C4-2B (cell line): ENCODE measurements around the gene KRT23.

ENCODE experiments used
- H3K27ac ChIP-seq: fragments of 450-650 bp; 2 replicates; pipeline ENCODE4 v1.5.1; 2017
- ZFX ChIP-seq: fragments of 450-650 bp; IDR thresholded peaks from 2 replicates; pipeline ENCODE4 v1.6.1; 2017
- TF ChIP-seq, protein P1 (sequence below): fragments of 450-650 bp; conservative IDR thresholded peaks from 2 replicates; pipeline ENCODE4 v1.5.1; 2017; ENCODE audit warnings: mild to moderate bottlenecking

The KRT23 gene

GRCh38 chr17:40958086-40958953 is 20.9 kb upstream of the KRT23 start:
- peak overlapping the region; percentile 57 for H3K27ac ChIP-seq
- TF ChIP-seq, protein P1, sequence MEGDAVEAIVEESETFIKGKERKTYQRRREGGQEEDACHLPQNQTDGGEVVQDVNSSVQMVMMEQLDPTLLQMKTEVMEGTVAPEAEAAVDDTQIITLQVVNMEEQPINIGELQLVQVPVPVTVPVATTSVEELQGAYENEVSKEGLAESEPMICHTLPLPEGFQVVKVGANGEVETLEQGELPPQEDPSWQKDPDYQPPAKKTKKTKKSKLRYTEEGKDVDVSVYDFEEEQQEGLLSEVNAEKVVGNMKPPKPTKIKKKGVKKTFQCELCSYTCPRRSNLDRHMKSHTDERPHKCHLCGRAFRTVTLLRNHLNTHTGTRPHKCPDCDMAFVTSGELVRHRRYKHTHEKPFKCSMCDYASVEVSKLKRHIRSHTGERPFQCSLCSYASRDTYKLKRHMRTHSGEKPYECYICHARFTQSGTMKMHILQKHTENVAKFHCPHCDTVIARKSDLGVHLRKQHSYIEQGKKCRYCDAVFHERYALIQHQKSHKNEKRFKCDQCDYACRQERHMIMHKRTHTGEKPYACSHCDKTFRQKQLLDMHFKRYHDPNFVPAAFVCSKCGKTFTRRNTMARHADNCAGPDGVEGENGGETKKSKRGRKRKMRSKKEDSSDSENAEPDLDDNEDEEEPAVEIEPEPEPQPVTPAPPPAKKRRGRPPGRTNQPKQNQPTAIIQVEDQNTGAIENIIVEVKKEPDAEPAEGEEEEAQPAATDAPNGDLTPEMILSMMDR, result no peak
- no peak for TF ChIP-seq ZFX

- TF ChIP-seq, protein P1, result no peak
- TF ChIP-seq ZFX, result no peak
- no peak overlapping the region for H3K27ac ChIP-seq
These were observed 19.2 kb upstream of the KRT23 start for GRCh38 chr17:40956401-40957254.

- no peak overlapping the region for H3K27ac ChIP-seq
- no peak for TF ChIP-seq ZFX
- TF ChIP-seq, protein P1, result no peak
These were observed 16.4 kb upstream of the KRT23 start for GRCh38 chr17:40953881-40954280.

- H3K27ac ChIP-seq, result no peak overlapping the region
- TF ChIP-seq ZFX, result no peak
- TF ChIP-seq, protein P1, result no peak
These were observed 15.2 kb upstream of the KRT23 start for GRCh38 chr17:40952661-40953060.

DNA sequence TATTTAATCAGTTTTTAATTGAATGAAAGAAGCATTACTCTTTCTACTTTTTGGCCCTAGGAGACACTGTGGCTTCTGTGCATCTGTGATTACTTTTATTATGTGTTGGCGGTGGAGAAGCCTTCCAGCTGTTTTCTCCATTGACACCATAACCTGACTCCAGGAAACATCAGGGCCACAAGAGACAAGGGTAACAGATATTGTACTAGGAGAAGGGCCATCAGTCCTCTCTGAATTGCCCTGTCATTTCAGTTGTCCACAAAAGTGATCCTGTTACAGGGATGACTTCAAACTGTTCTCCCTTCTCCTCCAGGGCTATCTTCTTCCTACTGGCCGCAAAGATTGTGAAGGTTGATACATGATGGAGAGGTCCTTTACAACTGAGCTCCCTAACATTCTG is 14.7 kb upstream of the KRT23 start:
- TF ChIP-seq, protein P1, result no peak
- TF ChIP-seq ZFX, result no peak
- no peak overlapping the region for H3K27ac ChIP-seq

- no peak overlapping the region for H3K27ac ChIP-seq
- TF ChIP-seq ZFX, result no peak
- TF ChIP-seq, protein P1, result no peak
These were observed 13.7 kb upstream of the KRT23 start for GRCh38 chr17:40951011-40951622.

- no peak for TF ChIP-seq ZFX
- TF ChIP-seq, protein P1, result no peak
- H3K27ac ChIP-seq, result no peak overlapping the region
These were observed 12.7 kb upstream of the KRT23 start for GRCh38 chr17:40950176-40950575.
